GM10266 (cell line): ENCODE measurements around the gene RAP2B.
"Not testable (repeated sequence)": the region's sequence is repeated elsewhere in the genome, so short reads cannot be mapped to it uniquely, and the experiment has no call there.

ENCODE experiments used
- DNase-seq: peaks from one replicate; pipeline ENCODE4 v3.0.0; 2012; ENCODE audit errors: extremely low spot score
- TF ChIP-seq, protein P1 (sequence below): IDR thresholded peaks from 2 replicates; pipeline ENCODE4 v1.5.1; 2012; ENCODE audit warnings: mild to moderate bottlenecking, low read depth; ENCODE audit not compliant: control insufficient read depth, insufficient read depth; ENCODE audit errors: missing control alignments

Gene RAP2B

DNA sequence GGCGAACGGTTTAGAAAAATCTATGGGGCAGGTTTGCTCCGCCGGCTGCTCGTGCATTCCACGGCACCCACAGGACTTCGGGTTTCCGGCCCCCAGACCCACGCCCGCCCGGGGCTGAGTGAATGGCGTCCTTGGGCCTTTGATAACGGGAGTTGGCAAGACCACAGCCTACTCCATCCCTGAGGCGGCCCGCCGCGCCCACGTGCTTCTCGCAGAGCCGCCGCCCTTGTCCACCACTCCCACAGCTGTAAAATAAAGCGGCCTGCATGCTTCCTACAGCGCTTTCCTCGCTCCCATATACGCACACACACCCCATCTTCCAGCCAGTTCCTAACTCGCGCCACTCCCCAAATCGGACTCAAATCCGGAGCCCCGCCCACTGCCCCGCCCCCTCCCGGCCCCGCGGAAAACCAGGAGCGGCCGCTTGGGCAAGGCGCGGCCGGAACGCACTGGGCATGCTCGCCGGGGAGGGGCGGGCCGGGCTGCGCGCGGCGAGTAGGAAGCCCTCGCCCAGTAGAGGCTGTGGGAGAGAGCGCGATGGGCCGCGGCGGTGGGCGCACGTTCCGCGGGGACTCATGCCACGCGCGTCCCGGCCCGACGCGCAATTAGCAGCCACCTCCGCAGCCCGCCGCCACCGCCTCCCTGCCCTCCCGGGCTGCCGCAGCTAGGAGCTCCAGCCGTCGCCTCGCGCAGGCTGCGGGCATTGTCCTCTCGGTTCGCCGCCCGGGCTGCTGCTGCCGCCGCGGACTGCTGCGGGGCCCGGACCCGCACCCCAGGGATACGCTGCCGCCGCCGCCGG lies at the start of gene RAP2B:
TSS of gene RAP2B (plus strand) at position 513 of the 799 bp plus-strand sequence. CDS start 468 bp downstream, outside the sequence.
- TF ChIP-seq, protein P1, sequence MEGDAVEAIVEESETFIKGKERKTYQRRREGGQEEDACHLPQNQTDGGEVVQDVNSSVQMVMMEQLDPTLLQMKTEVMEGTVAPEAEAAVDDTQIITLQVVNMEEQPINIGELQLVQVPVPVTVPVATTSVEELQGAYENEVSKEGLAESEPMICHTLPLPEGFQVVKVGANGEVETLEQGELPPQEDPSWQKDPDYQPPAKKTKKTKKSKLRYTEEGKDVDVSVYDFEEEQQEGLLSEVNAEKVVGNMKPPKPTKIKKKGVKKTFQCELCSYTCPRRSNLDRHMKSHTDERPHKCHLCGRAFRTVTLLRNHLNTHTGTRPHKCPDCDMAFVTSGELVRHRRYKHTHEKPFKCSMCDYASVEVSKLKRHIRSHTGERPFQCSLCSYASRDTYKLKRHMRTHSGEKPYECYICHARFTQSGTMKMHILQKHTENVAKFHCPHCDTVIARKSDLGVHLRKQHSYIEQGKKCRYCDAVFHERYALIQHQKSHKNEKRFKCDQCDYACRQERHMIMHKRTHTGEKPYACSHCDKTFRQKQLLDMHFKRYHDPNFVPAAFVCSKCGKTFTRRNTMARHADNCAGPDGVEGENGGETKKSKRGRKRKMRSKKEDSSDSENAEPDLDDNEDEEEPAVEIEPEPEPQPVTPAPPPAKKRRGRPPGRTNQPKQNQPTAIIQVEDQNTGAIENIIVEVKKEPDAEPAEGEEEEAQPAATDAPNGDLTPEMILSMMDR = no peak
- peak; percentile 96 for DNase-seq

GRCh38 chr3:153113541-153113940 lies 48.5 kb upstream of the RAP2B start:
- no peak for DNase-seq
- TF ChIP-seq, protein P1 = no peak

DNA sequence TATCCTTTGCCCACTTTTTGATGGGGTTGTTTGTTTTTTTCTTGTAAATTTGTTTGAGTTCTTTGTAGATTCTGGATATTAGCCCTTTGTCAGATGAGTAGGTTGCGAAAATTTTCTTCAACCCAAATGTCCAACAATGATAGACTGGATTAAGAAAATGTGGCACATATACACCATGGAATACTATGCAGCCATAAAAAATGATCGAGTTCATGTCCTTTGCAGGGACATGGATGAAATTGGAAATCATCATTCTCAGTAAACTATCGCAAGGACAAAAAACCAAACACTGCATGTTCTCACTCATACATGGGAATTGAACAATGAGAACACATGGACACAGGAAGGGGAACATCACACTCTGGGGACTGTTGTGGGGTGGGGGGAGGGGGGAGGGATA lies 47.8 kb upstream of the RAP2B start:
- not testable (repeated sequence) for DNase-seq

DNA sequence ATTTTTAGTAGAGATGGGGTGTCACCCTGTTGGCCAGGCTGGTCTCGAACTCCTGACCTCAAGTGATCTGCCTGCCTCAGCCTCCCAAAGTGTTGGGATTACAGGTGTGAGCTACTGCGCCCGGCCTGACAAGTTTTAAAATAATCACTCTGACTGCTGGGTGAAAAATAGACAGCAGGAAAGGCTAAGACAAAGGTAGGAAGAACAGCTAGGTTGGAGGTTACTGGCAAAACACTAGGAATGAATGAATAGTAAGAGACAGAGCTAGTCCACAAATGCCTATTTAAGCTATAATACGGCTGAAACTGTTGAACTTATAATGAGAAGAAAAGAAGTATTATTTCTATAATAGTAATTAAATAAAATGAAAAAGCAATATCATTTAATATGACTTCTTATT lies 46.7 kb upstream of the RAP2B start:
- no peak for DNase-seq
- TF ChIP-seq, protein P1 = no peak

DNA sequence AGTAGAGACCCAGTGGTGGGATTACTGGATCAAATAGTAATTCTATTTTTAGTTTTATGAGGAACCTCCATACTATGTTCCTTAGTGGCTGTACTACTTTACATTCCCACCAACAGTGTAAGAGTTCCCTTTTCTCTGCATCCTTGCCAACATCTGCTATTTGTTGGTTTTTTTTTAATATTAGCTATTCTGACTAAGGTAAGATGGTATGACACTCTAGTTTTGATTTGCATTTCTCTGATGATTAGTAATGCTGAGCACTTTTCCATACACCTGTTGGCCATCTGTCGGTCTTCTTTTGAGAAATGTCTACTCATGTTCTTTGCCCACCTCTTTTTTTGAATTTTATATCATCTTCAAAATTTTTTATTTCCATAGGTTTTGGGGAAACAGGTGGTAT lies 34.2 kb upstream of the RAP2B start:
- TF ChIP-seq, protein P1 = no peak

GRCh38 chr3:153129426-153129825 lies 32.6 kb upstream of the RAP2B start:
- TF ChIP-seq, protein P1 = no peak
- DNase-seq = no peak

More for the DNA sequence above, 34.2 kb upstream of the RAP2B start:
- no peak for DNase-seq

GRCh38 chr3:153129866-153130265 lies 32.2 kb upstream of the RAP2B start:
- no peak for DNase-seq
- TF ChIP-seq, protein P1 = no peak
